Right atrium auricular region (tissue), 2 donors: ENCODE data around the gene MTNR1B. TPM values are rescaled to one million over a fixed set of nuclear protein-coding genes. Genes with fewer than 3 reads are reported as not detected.
A peak's percentile ranks its signal among the peaks of the same experiment; 100 is the strongest.

Experiments
- DNase-seq: peaks from one replicate; pipeline ENCODE4 v3.0.0-alpha.2; 2019; ENCODE audit warnings: low spot score
- H3K27ac ChIP-seq, 2 donors: fragments of 200-600 bp; sonication (generic); 1 replicate in 1 of 2; 2 replicates in 1 of 2; pipeline ENCODE4 v1.5.1; 2016 to 2019
- H3K27me3 ChIP-seq, 2 donors: fragments of 200-600 bp; sonication (generic); one replicate each; pipeline versions ENCODE4 v1.5.1 to v1.6.0; 2017 to 2019
- H3K36me3 ChIP-seq: fragments of 200-600 bp; sonication (generic); one replicate; pipeline ENCODE4 v1.5.1; 2016
- H3K4me1 ChIP-seq, 2 donors: fragments of 200-600 bp; sonication (generic); one replicate each; pipeline versions ENCODE4 v1.5.1 to v1.6.0; 2017 to 2019
- H3K4me3 ChIP-seq, 2 donors: fragments of 200-600 bp; sonication (generic); 1 replicate in 1 of 2; 2 replicates in 1 of 2; pipeline ENCODE4 v1.5.1; 2017 to 2019; ENCODE audit warnings: mild to moderate bottlenecking in 1 of 2, moderate library complexity in 1 of 2
- H3K9me3 ChIP-seq, 2 donors: fragments of 200-600 bp; sonication (generic); one replicate each; pipeline ENCODE4 v1.5.1; 2019
- CTCF ChIP-seq, 2 donors: fragments of 200-600 bp; sonication (generic); IDR thresholded peaks; one replicate each; pipeline ENCODE4 v1.5.1; 2019; ENCODE audit warnings: antibody characterized with exemption in 2 of 2
- total RNA-seq, 2 donors: library from RNA; depleted of rRNA; stranded (reverse); fragments of >200 nt; gene quantifications; one replicate each; pipeline ENCODE4 v1.1.0, GENCODE V29; 2016

MTNR1B gene
- total RNA-seq, 2 donors from 2014 or later = not detected

GRCh38 chr11:92931746-92932422, 37.6 kb upstream of the MTNR1B start:
- Histone ChIP-seq H3K9me3 (no peaks in the 10 kb centered on the region), H3K36me3 (no peaks in the 10 kb centered on the region), H3K4me3 (no peak overlapping the region), H3K4me1 (no peaks in the 10 kb centered on the region), H3K27ac (no peak overlapping the region), H3K27me3 (no peaks in the 10 kb centered on the region)
- TF ChIP-seq CTCF (IDR thresholded peaks at IDR 0.05) = no peak
- no peak for DNase-seq

GRCh38 chr11:92939305-92939704, 30.1 kb upstream of the MTNR1B start:
- DNase-seq = no peak
- Histone ChIP-seq H3K4me3 (no peak overlapping the region), H3K36me3 (no peaks in the 10 kb centered on the region), H3K27me3 (no peaks in the 10 kb centered on the region), H3K4me1 (no peaks in the 10 kb centered on the region), H3K9me3 (no peaks in the 10 kb centered on the region), H3K27ac (no peak overlapping the region)
- no peak for TF ChIP-seq CTCF (IDR thresholded peaks at IDR 0.05)

DNA sequence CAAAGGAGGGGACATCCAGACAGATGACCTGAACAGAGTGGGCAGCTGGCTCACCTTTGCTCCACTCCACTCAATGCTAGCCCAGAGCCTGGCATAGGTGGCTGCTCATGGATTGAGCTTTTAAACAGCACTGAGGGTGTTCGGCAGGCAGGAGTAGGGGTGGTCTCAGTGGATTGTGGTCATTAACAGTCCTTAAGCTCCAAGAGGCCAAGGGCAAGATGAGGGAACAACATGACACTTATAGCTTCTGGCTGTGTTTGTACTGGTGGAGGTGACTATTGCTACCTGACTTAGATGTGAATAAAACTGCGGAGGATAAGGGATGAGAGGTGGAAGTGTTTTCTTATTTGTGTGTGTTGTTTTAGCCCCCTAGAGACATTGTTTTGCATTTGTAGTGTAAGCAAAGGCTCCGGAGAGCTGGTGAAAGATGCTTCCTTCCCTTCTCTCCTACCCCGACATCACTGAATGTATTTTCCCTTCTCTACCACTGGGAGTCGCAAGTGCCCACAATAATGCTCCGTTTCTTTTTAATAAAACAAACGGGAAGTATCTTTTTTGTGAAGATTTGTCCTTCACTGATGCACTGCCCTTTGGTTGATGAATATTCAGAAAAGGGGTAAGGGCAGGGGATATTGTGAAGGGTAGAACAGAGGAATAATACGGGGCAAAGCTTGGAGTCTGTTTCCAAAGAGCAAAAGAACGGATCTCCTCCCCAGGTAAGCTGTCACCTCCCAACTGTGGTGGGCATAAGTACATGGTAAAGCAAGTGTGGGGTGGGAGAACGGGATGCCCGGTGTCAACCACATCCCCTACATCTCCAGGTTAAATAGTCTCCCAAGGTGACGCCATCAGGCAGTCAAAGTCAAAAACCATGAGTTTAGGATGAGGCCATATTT, 27.5 kb upstream of the MTNR1B start:
- Histone ChIP-seq H3K4me1 (no peaks in the 10 kb centered on the region), H3K27ac (no peak overlapping the region), H3K4me3 (no peak overlapping the region), H3K9me3 (no peaks in the 10 kb centered on the region), H3K27me3 (no peaks in the 10 kb centered on the region), H3K36me3 (no peaks in the 10 kb centered on the region)
- TF ChIP-seq CTCF (IDR thresholded peaks at IDR 0.05) = peak; percentile 17 to 65
- DNase-seq = no peak

DNA sequence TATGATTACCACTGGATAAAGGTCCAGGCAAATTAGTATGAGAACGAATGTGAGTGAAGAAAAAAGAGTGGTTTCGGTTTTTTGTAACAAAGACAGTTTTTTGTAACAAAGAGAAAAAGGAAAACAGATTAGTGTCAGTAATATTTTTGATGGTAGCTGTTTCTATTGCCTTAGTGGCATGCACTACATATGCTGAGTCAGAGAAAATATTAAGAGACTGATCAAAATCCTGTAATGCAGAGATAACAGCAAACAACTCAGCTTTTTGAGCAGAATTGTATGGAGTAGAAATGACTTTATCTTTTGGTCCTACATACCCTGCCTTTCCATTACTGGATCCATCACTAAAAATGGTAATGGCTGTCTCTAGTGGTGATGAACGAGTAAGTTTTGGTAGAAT, 22.7 kb upstream of the MTNR1B start:
- no peak for TF ChIP-seq CTCF (IDR thresholded peaks at IDR 0.05)
- no peak overlapping the region for H3K4me3 ChIP-seq
- no peaks in the 10 kb centered on the region for H3K36me3 ChIP-seq
- no peak overlapping the region for H3K27ac ChIP-seq
- H3K27me3 ChIP-seq = no peaks in the 10 kb centered on the region
- no peak for DNase-seq
- no peaks in the 10 kb centered on the region for H3K9me3 ChIP-seq
- H3K4me1 ChIP-seq = no peaks in the 10 kb centered on the region

DNA sequence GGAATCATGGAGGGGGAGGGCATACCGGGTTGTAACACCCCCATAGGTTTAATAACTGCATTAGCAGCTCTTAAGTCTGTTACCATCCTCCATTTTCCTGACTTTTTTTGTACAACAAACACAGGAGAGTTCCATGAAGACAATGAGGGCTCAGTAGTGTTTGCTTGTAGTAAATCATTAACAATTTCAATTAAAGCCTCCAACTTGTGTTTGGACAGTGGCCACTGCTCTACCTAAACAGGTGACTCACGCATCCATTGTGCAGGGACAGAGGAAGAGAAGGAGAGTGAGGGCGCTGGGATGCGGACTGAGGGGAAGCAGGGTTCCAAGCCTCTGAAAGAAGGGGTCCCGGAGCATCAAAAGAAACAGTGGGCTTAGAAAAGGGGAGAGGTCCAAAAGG, 21.3 kb upstream of the MTNR1B start:
- no peaks in the 10 kb centered on the region for H3K27me3 ChIP-seq
- TF ChIP-seq CTCF (IDR thresholded peaks at IDR 0.05) = no peak

More for the DNA sequence above, 21.3 kb upstream of the MTNR1B start:
- no peaks in the 10 kb centered on the region for H3K36me3 ChIP-seq
- H3K27ac ChIP-seq = no peak overlapping the region
- no peak for DNase-seq
- no peaks in the 10 kb centered on the region for H3K4me1 ChIP-seq
- no peak overlapping the region for H3K4me3 ChIP-seq
- H3K9me3 ChIP-seq = no peaks in the 10 kb centered on the region
